Fibroblast of lung (primary cell): ENCODE data around the gene KEAP1.

Experiments
- EZH2 ChIP-seq: IDR thresholded peaks from 2 replicates; pipeline ENCODE4 v1.5.1; 2012; ENCODE audit warnings: low read length, control low read depth, mild to moderate bottlenecking; ENCODE audit errors: missing control alignments
- TF ChIP-seq, protein P1 (sequence below), 2 donors: IDR thresholded peaks in 1 of 2; conservative IDR thresholded peaks in 1 of 2; 1 replicate in 1 of 2; 2 replicates in 1 of 2; pipeline ENCODE4 v1.5.1; 2011 to 2012; ENCODE audit warnings: low read length in 2 of 2, control low read depth in 1 of 2, inconsistent platforms in 1 of 2, low read depth in 1 of 2, mild to moderate bottlenecking in 1 of 2

- TF ChIP-seq, protein P1, sequence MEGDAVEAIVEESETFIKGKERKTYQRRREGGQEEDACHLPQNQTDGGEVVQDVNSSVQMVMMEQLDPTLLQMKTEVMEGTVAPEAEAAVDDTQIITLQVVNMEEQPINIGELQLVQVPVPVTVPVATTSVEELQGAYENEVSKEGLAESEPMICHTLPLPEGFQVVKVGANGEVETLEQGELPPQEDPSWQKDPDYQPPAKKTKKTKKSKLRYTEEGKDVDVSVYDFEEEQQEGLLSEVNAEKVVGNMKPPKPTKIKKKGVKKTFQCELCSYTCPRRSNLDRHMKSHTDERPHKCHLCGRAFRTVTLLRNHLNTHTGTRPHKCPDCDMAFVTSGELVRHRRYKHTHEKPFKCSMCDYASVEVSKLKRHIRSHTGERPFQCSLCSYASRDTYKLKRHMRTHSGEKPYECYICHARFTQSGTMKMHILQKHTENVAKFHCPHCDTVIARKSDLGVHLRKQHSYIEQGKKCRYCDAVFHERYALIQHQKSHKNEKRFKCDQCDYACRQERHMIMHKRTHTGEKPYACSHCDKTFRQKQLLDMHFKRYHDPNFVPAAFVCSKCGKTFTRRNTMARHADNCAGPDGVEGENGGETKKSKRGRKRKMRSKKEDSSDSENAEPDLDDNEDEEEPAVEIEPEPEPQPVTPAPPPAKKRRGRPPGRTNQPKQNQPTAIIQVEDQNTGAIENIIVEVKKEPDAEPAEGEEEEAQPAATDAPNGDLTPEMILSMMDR (conservative IDR thresholded peaks at IDR 0.05 in 1 of 2, IDR thresholded peaks at IDR 0.05 in 1 of 2; ENCODE audit: low read depth in 1 of 2, low read length in 2 of 2), result no peak
- no peak for TF ChIP-seq EZH2
Measured at GRCh38 chr19:10519421-10519820, 16.3 kb upstream of the KEAP1 start.
